HL-60 (cell line): Measurements from ENCODE around the gene GM2A.

Experiments
- DNase-seq, 2 experiments: peaks; one replicate each; pipeline ENCODE4 v3.0.0-alpha.2; 2010 to 2020; ENCODE audit warnings: low read depth in 1 of 2, low spot score in 1 of 2
- H3K27ac ChIP-seq: fragments of 250-450 bp; sonication (Bioruptor Pico); replicated peaks from 2 replicates; pipeline ENCODE4 v1.5.1; 2020; ENCODE audit warnings: mild to moderate bottlenecking, moderate library complexity
- H3K27me3 ChIP-seq: fragments of 250-450 bp; sonication (Bioruptor Pico); 2 replicates; pipeline ENCODE4 v1.5.1; 2021; ENCODE audit warnings: mild to moderate bottlenecking, moderate library complexity; ENCODE audit not compliant: insufficient read depth, poor library complexity, severe bottlenecking
- H3K4me3 ChIP-seq: replicated peaks from 2 replicates; pipeline ENCODE4 v1.5.1; 2011; ENCODE audit warnings: mild to moderate bottlenecking, control low read depth, low read length; ENCODE audit not compliant: insufficient read depth
- CTCF ChIP-seq: IDR thresholded peaks from one replicate; pipeline ENCODE4 v1.5.1; 2011; ENCODE audit warnings: low read length, control low read depth, inconsistent platforms; ENCODE audit not compliant: insufficient read depth
- GABPA ChIP-seq: IDR thresholded peaks from 2 replicates; pipeline ENCODE4 v1.6.1; 2012; ENCODE audit warnings: low read depth
- POLR2AphosphoS5 ChIP-seq: IDR thresholded peaks from 2 replicates; pipeline ENCODE4 v1.6.1; 2012; ENCODE audit warnings: low read depth
- REST ChIP-seq: IDR thresholded peaks from 2 replicates; pipeline ENCODE4 v1.6.1; 2012; ENCODE audit warnings: low read depth; ENCODE audit not compliant: insufficient replicate concordance
- SPI1 ChIP-seq: IDR thresholded peaks from 2 replicates; pipeline ENCODE4 v1.6.1; 2012; ENCODE audit warnings: low read depth, mild to moderate bottlenecking, borderline replicate concordance

The GM2A gene

GRCh38 chr5:151283120-151283825 lies 30.3 kb downstream of the GM2A start:
- Histone ChIP-seq H3K27me3 (no peaks in the 10 kb centered on the region), H3K27ac (no peak overlapping the region), H3K4me3 (no peak overlapping the region)
- no peak for DNase-seq
- no peak for TF ChIP-seq CTCF

GRCh38 chr5:151284392-151284967 lies 31.5 kb downstream of the GM2A start:
- no peak overlapping the region for H3K27ac ChIP-seq
- DNase-seq, result peak in 1 of 2 experiments; percentile 8
- H3K27me3 ChIP-seq, result no peaks in the 10 kb centered on the region
- H3K4me3 ChIP-seq, result no peak overlapping the region
- TF ChIP-seq SPI1 (no peak), CTCF (peak; percentile 37)

- DNase-seq, result no peak
- H3K4me3 ChIP-seq, result no peak overlapping the region
- no peaks in the 10 kb centered on the region for H3K27me3 ChIP-seq
- no peak for TF ChIP-seq GABPA
- TF ChIP-seq POLR2AphosphoS5, result no peak
- no peak for TF ChIP-seq CTCF
- no peak for TF ChIP-seq REST
- H3K27ac ChIP-seq, result no peak overlapping the region
These were observed 32.7 kb downstream of the GM2A start for GRCh38 chr5:151285683-151286082.

- no peak overlapping the region for H3K4me3 ChIP-seq
- TF ChIP-seq GABPA (no peak), POLR2AphosphoS5 (no peak), REST (no peak), CTCF (no peak), SPI1 (no peak)
These were observed 33.3 kb downstream of the GM2A start for GRCh38 chr5:151286246-151286645.

More at GRCh38 chr5:151286246-151286645, 33.3 kb downstream of the GM2A start:
- Histone ChIP-seq H3K27ac (no peak overlapping the region), H3K27me3 (no peaks in the 10 kb centered on the region)
- DNase-seq, result no peak
